ENCODE data around the gene NAT8.

NAT8 gene

DNA sequence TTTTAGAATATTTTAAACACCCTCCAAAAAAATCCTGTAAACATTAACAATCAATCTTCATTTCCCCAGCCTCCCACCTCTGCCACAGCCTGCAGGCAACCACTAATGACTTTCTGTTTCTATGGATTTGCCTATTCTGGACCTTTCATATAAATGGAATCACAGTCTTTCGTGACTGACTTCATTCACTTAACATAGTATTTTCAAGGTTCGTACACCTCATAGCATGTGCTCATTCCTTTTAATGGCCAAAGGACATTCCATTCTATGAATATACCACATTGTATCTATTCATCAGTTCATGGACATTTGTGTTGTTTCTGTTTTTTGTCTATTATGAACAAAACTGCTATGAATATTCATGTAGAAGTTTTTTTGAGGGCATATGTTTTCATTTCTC, 48.5 kb downstream of the NAT8 start:
- TF ChIP-seq, protein P1, sequence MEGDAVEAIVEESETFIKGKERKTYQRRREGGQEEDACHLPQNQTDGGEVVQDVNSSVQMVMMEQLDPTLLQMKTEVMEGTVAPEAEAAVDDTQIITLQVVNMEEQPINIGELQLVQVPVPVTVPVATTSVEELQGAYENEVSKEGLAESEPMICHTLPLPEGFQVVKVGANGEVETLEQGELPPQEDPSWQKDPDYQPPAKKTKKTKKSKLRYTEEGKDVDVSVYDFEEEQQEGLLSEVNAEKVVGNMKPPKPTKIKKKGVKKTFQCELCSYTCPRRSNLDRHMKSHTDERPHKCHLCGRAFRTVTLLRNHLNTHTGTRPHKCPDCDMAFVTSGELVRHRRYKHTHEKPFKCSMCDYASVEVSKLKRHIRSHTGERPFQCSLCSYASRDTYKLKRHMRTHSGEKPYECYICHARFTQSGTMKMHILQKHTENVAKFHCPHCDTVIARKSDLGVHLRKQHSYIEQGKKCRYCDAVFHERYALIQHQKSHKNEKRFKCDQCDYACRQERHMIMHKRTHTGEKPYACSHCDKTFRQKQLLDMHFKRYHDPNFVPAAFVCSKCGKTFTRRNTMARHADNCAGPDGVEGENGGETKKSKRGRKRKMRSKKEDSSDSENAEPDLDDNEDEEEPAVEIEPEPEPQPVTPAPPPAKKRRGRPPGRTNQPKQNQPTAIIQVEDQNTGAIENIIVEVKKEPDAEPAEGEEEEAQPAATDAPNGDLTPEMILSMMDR (IDR thresholded peaks at IDR 0.05) = no peak
- Histone ChIP-seq H3K27ac (no peak overlapping the region), H3K9me3 (no peaks in the 10 kb centered on the region), H3K4me3 (no peak overlapping the region), H3K36me3 (peaks cover 0 to 4% (median 0%) of the 10 kb centered on the region in 3 donors), H3K4me1 (peaks cover 0 to 11% (median 0%) of the 10 kb centered on the region in 4 donors), H3K27me3 (no peaks in the 10 kb centered on the region)
- no peak for DNase-seq
- intact Hi-C loops (cut with DNase I; ENCODE audit: low total_unique reads) = no loop called here

Measured in tibial artery (tissue), 4 donors.